ENCODE results near the gene ARHGEF19.

- TF ChIP-seq CTCF (IDR thresholded peaks at IDR 0.05) (no peak), POLR2A (IDR thresholded peaks at IDR 0.05) (no peak), POLR2AphosphoS5 (IDR thresholded peaks at IDR 0.05; ENCODE audit: insufficient read depth in 1 of 2, low read depth in 1 of 2) (no peak)
Observed at GRCh38 chr1:16171314-16172151, 40.9 kb downstream of the ARHGEF19 start.

All from vagina (tissue), 2 donors.